Heart left ventricle (tissue), 16 donors: ENCODE measurements around the gene STK17A. TPM values are rescaled to one million over a fixed set of nuclear protein-coding genes. Genes with fewer than 3 reads are reported as not detected.
"Not testable (repeated sequence)": the region's sequence is repeated elsewhere in the genome, so short reads cannot be mapped to it uniquely, and the experiment has no call there.

Source experiments
- ATAC-seq, 4 donors: fragments of 200-7000 bp; cut with Tn5 transposase; one replicate each; pipeline ENCODE4 v1.9.1; 2020 to 2022; ENCODE audit warnings: moderate library complexity in 4 of 4, mild to moderate bottlenecking in 3 of 4, moderate number of reproducible peaks in 1 of 4
- DNase-seq, 5 donors: peaks; one replicate each; pipeline ENCODE4 v3.0.0-alpha.2; 2020
- H3K27ac ChIP-seq, 12 donors: fragments of 200-600 bp; sonication (generic) in 4 of 12; one replicate each; pipeline versions ENCODE4 v1.5.0 to v1.8.0; 2016 to 2022; ENCODE audit warnings: mild to moderate bottlenecking in 2 of 12
- H3K27me3 ChIP-seq, 9 donors: fragments of 200-600 bp; sonication (generic) in 2 of 9; one replicate each; pipeline versions ENCODE4 v1.5.1 to v1.8.0; 2016 to 2022; ENCODE audit warnings: mild to moderate bottlenecking in 3 of 9
- H3K36me3 ChIP-seq, 9 donors: fragments of 200-600 bp; sonication (generic) in 2 of 9; one replicate each; pipeline versions ENCODE4 v1.5.0 to v1.8.0; 2018 to 2022; ENCODE audit warnings: mild to moderate bottlenecking in 2 of 9
- H3K4me1 ChIP-seq, 12 donors: fragments of 200-600 bp; sonication (generic) in 4 of 12; one replicate each; pipeline versions ENCODE4 v1.5.0 to v1.8.0; 2016 to 2022; ENCODE audit warnings: mild to moderate bottlenecking in 3 of 12
- H3K4me3 ChIP-seq, 12 donors: fragments of 200-600 bp; sonication (generic) in 4 of 12; one replicate each; pipeline versions ENCODE4 v1.5.0 to v1.8.0; 2017 to 2022; ENCODE audit warnings: mild to moderate bottlenecking in 9 of 12, moderate library complexity in 4 of 12
- H3K9me3 ChIP-seq, 12 donors: fragments of 200-600 bp; sonication (generic) in 4 of 12; one replicate each; pipeline versions ENCODE4 v1.5.0 to v1.8.0; 2016 to 2022; ENCODE audit warnings: mild to moderate bottlenecking in 1 of 12
- CTCF ChIP-seq, 12 donors: fragments of 200-600 bp; sonication (generic) in 4 of 12; IDR thresholded peaks; one replicate each; pipeline versions ENCODE4 v1.5.0 to v1.8.0; 2018 to 2022; ENCODE audit warnings: antibody characterized with exemption in 12 of 12, mild to moderate bottlenecking in 5 of 12
- POLR2A ChIP-seq, 2 donors: fragments of 450-650 bp; IDR thresholded peaks; one replicate each; pipeline ENCODE4 v1.6.1; 2017; ENCODE audit warnings: antibody characterized with exemption in 2 of 2, mild to moderate bottlenecking in 2 of 2, moderate library complexity in 2 of 2
- WGBS, 4 donors: extraction: QIAGEN DNeasy Blood & Tissue Kit in 2 of 4; methylation state at CpG; one replicate each; pipeline versions ENCODE4 v1.1.5 to v1.1.7; 2013 to 2018; 5-methylcytosine and 5-hydroxymethylcytosine counted together
- intact Hi-C, 10 donors: fragments of 100-400 bp; cut with DNase I; formaldehyde crosslinking; loops; one replicate each; pipeline versions ENCODE4 v1.11.1 to v1.14.2; 2022
- polyA plus RNA-seq, 2 donors: library from polyadenylated mRNA; stranded (reverse); fragments of 200-250 nt; gene quantifications; one replicate each; pipeline ENCODE4 v1.2.3, GENCODE V29; 2013
- total RNA-seq, 9 donors: library from RNA; depleted of rRNA in 2 of 9; stranded (reverse); fragments of >200 nt in 2 of 9; fragmentation: NEBNext Ultra II Directional in 3 of 9; extraction: Animal tissue kit (Norgen Biotek cat#: 25700) in 3 of 9; gene quantifications; one replicate each; pipeline versions ENCODE4 v1.1.0 to v1.2.4, GENCODE V29; 2016 to 2023
- donor health status: ischemic (EF 13 %, LVEDD 7.1; RV severe dilation, severe dysfunction).
- donor health status: healthy with polysubstance abuse.
- donor health status: DM: no; HTN: yes; CAD: no.
- donor health status: DM: no; HTN: no; CAD: no.
- donor health status: ischemic (EF 25% LVEDD 6.9; RV normal size, moderate dysfunction).
- donor health status: ischemic (EF 25% LVEDD 5.7; RV mildly dilated, moderate dysfunction).
- donor health status: healthy.
- donor health status: DM: yes; HTN: yes; CAD: no.
- donor health status: ischemic (EF 35%, LVEDD 5.7; RV mildly dilated, moderate dysfunction).
- donor health status: nonischemic (EF 11% LVEDD 7.7; RV severe dilation, severe dysfunction).
- donor health status: DM: yes; HTN: yes; CAD: no.
- donor health status: PGD.
- donor health status: ischemic (EF 29% LVEDD 5.4; RV normal size, mild dysfunction).
- donor health status: nonischemic (EF 23%, LVEDD 6.1; RV moderate dilation, normal function).

The STK17A gene
- total and polyA plus RNA-seq, 11 donors: 11.9 to 43.9 (median 25.1) TPM

GRCh38 chr7:43572516-43573049 is 10.3 kb upstream of the STK17A start:
- H3K4me3 ChIP-seq: no peak overlapping the region
- peak overlapping the region in 1 of 12 donors; percentile 49 for H3K27ac ChIP-seq
- no peaks in the 10 kb centered on the region for H3K9me3 ChIP-seq
- H3K27me3 ChIP-seq: no peaks in the 10 kb centered on the region
- TF ChIP-seq POLR2A (IDR thresholded peaks at IDR 0.05): no peak
- TF ChIP-seq CTCF (IDR thresholded peaks at IDR 0.05): no peak
- DNase-seq (peak in 2 of 5 donors; percentile 23 to 29), ATAC-seq (peak; percentile 42 to 87 (median 78))
- peaks cover 0 to 12% (median 0%) of the 10 kb centered on the region in 12 donors for H3K4me1 ChIP-seq
- H3K36me3 ChIP-seq: no peaks in the 10 kb centered on the region
- intact Hi-C loops: no loop called here
- 50 to 62% (median 57%) methylated on average over 1 of the region's 1 CpG for WGBS, 4 donors

GRCh38 chr7:43573832-43574231 is 9.1 kb upstream of the STK17A start:
- H3K4me1 ChIP-seq: peaks cover 0 to 12% (median 0%) of the 10 kb centered on the region in 12 donors
- H3K9me3 ChIP-seq, DNase-seq, ATAC-seq, H3K36me3 ChIP-seq, H3K27me3 ChIP-seq, intact Hi-C loops, H3K27ac ChIP-seq, H3K4me3 ChIP-seq: not testable (repeated sequence)
- WGBS, 4 donors: 94 to 98% (median 97%) methylated on average over 2 of the region's 2 CpGs

- WGBS, 4 donors: 90 to 92% (median 91%) methylated on average over 6 of the region's 6 CpGs
- no peak for ATAC-seq
- intact Hi-C loops: no loop called here
These were observed 7.4 kb upstream of the STK17A start for GRCh38 chr7:43575506-43575905.

GRCh38 chr7:43576241-43576640 is 6.7 kb upstream of the STK17A start:
- intact Hi-C loops: no loop called here
- WGBS, 4 donors: 94 to 96% (median 96%) methylated on average over 3 of the region's 3 CpGs
- H3K27me3 ChIP-seq: peaks cover 0 to 7% (median 0%) of the 10 kb centered on the region in 9 donors
- DNase-seq (no peak), ATAC-seq (no peak)
- peaks cover 0 to 12% (median 0%) of the 10 kb centered on the region in 12 donors for H3K4me1 ChIP-seq
- H3K36me3 ChIP-seq: no peaks in the 10 kb centered on the region
- no peak overlapping the region for H3K4me3 ChIP-seq
- no peaks in the 10 kb centered on the region for H3K9me3 ChIP-seq
- no peak overlapping the region for H3K27ac ChIP-seq
- TF ChIP-seq POLR2A (IDR thresholded peaks at IDR 0.05): no peak
- TF ChIP-seq CTCF (IDR thresholded peaks at IDR 0.05): no peak

More at GRCh38 chr7:43575506-43575905, 7.4 kb upstream of the STK17A start:
- TF ChIP-seq CTCF (IDR thresholded peaks at IDR 0.05) (no peak), POLR2A (IDR thresholded peaks at IDR 0.05) (no peak)
- no peaks in the 10 kb centered on the region for H3K9me3 ChIP-seq
- peaks cover 0 to 12% (median 0%) of the 10 kb centered on the region in 12 donors for H3K4me1 ChIP-seq
- peaks cover 0 to under 1% (median 0%) of the 10 kb centered on the region in 9 donors for H3K27me3 ChIP-seq
- no peak overlapping the region for H3K27ac ChIP-seq
- H3K4me3 ChIP-seq: no peak overlapping the region
- no peak for DNase-seq
- no peaks in the 10 kb centered on the region for H3K36me3 ChIP-seq

GRCh38 chr7:43577485-43577951 is 5.4 kb upstream of the STK17A start:
- no peak for TF ChIP-seq CTCF (IDR thresholded peaks at IDR 0.05)
- no peak for TF ChIP-seq POLR2A (IDR thresholded peaks at IDR 0.05)
- H3K9me3 ChIP-seq: no peaks in the 10 kb centered on the region
- DNase-seq: no peak
- H3K27me3 ChIP-seq: peaks cover 0 to 11% (median 0%) of the 10 kb centered on the region in 9 donors
- intact Hi-C loops: no loop called here
- 53 to 69% (median 64%) methylated on average over 6 of the region's 6 CpGs for WGBS, 4 donors
- no peak overlapping the region for H3K27ac ChIP-seq
- H3K4me3 ChIP-seq: no peak overlapping the region
- peaks cover 0 to 8% (median 3%) of the 10 kb centered on the region in 12 donors for H3K4me1 ChIP-seq
- H3K36me3 ChIP-seq: no peaks in the 10 kb centered on the region
- no peak for ATAC-seq
